HepG2 (cell line): Measurements from ENCODE around the gene ATP8B2. TPM values are rescaled to one million over a fixed set of nuclear protein-coding genes. Genes with fewer than 3 reads are reported as not detected.
"Not testable (repeated sequence)": the region's sequence is repeated elsewhere in the genome, so short reads cannot be mapped to it uniquely, and the experiment has no call there.

Experiments
- ATAC-seq: fragments of 200-7000 bp; cut with Tn5 transposase; 3 replicates; pipeline ENCODE4 v1.9.1; 2020; ENCODE audit warnings: mild to moderate bottlenecking, moderate library complexity
- BruUV-seq: library from RNA; stranded (reverse); fragments of 400-500 nt; replicated peaks from 2 replicates; lab custom pipeline; 2021; lab: Mats Ljungman, UMichigan
- CTCF ChIA-PET: fragments of 300-600 bp; formaldehyde crosslinking; extraction: SDS; loops from one replicate; lab custom pipeline; 2021; ENCODE audit warnings: low total read pairs, inconsistent platforms, low intra/inter-chr PET ratio; lab: Yijun Ruan, JAX
- POLR2A ChIA-PET: fragments of 350-600 bp; sonication (Branson Sonifier 250); formaldehyde crosslinking; loops from one replicate; lab custom pipeline; 2020; ENCODE audit warnings: antibody characterized with exemption, inconsistent platforms; lab: Yijun Ruan, JAX
- DNase-seq: peaks from one replicate; pipeline ENCODE4 v3.0.0-alpha.2; 2015; ENCODE audit warnings: low spot score
- FAIRE-seq: peaks from 3 replicates; lab custom pipeline; 2011; peaks lifted over from hg19 to GRCh38; lab: Jason Lieb, UNC
- H2AFZ ChIP-seq: one replicate; pipeline ENCODE4 v1.6.1; 2011; ENCODE audit warnings: low read length, inconsistent platforms
- H3K27ac ChIP-seq: fragments of 300-600 bp; 3 replicates; pipeline ENCODE4 v1.8.0; 2011; ENCODE audit warnings: mixed run types, mild to moderate bottlenecking, mixed read lengths, low read length, inconsistent platforms; ENCODE audit not compliant: insufficient read depth; ENCODE audit errors: extremely low read length
- H3K27me3 ChIP-seq, 2 experiments: fragments of 200-600 bp in 1 of 2; 2 replicates in 1 of 2; 3 replicates in 1 of 2; pipeline versions ENCODE4 v1.6.0 to v1.8.0; 2011; ENCODE audit warnings: low read length in 2 of 2, mild to moderate bottlenecking in 2 of 2, moderate library complexity in 2 of 2, inconsistent platforms in 1 of 2; ENCODE audit not compliant: insufficient read depth in 2 of 2, control insufficient read depth in 1 of 2
- H3K36me3 ChIP-seq, 2 experiments: fragments of 200-600 bp in 1 of 2; replicated peaks in 1 of 2; 2 replicates in 1 of 2; 3 replicates in 1 of 2; pipeline versions ENCODE4 v1.5.1 to v1.8.0; 2011; ENCODE audit warnings: low read length in 2 of 2, inconsistent platforms in 1 of 2; ENCODE audit not compliant: insufficient read depth in 2 of 2, control insufficient read depth in 1 of 2
- H3K4me1 ChIP-seq: 2 replicates; pipeline ENCODE4 v1.5.1; 2012; ENCODE audit warnings: low read length, inconsistent platforms; ENCODE audit not compliant: insufficient read depth
- H3K4me2 ChIP-seq: 2 replicates; pipeline ENCODE4 v1.6.0; 2011; ENCODE audit warnings: low read depth, low read length, inconsistent platforms
- H3K4me3 ChIP-seq, 3 experiments: fragments of 200-600 bp in 1 of 3; sonication (generic), shearing (Covaris generic) in 1 of 3; replicated peaks in 1 of 3; 2 replicates each; pipeline ENCODE4 v1.5.1; 2011 to 2016; ENCODE audit warnings: low read length in 3 of 3, inconsistent platforms in 2 of 3, low read depth in 2 of 3, mild to moderate bottlenecking in 2 of 3, control low read depth in 1 of 3, mixed read lengths in 1 of 3; ENCODE audit not compliant: insufficient read depth in 1 of 3
- H3K79me2 ChIP-seq: one replicate; pipeline ENCODE4 v1.6.1; 2011; ENCODE audit warnings: low read length, inconsistent platforms; ENCODE audit not compliant: insufficient read depth
- H3K9ac ChIP-seq: 2 replicates; pipeline ENCODE4 v1.6.0; 2011; ENCODE audit warnings: mild to moderate bottlenecking, low read depth, low read length, inconsistent platforms; ENCODE audit not compliant: insufficient read depth
- H3K9me3 ChIP-seq: 2 replicates; pipeline ENCODE4 v1.5.1; 2012; ENCODE audit warnings: mild to moderate bottlenecking, low read length
- H4K20me1 ChIP-seq: 2 replicates; pipeline ENCODE4 v1.6.0; 2011; ENCODE audit warnings: inconsistent platforms, mild to moderate bottlenecking, low read length, moderate library complexity; ENCODE audit not compliant: insufficient read depth
- WGBS: methylation state at CpG from one replicate; pipeline ENCODE4 v1.1.6; 2017; ENCODE audit warnings: low lambda C conversion rate; 5-methylcytosine and 5-hydroxymethylcytosine counted together
- in situ Hi-C: cut with HindIII; loops from 2 replicates; pipeline ENCODE4 v1.10.0; 2017; ENCODE audit warnings: low pct_unique_long_range_greater_than_20kb; ENCODE audit not compliant: extremely low pct_ligation_motif_present
- intact Hi-C: fragments of 100-400 bp; cut with micrococcal nuclease; formaldehyde crosslinking; loops from one replicate; pipeline ENCODE4 v1.10.0; 2022; ENCODE audit not compliant: unreplicated experiment
- polyA plus RNA-seq, 8 experiments: library from polyadenylated mRNA; depleted of rRNA in 3 of 8; stranded (reverse) in 7 of 8; unstranded in 1 of 8; fragments of >200 nt; fragmentation: Illumina TruSeq in 4 of 8; extraction: Trizol in 4 of 8; gene quantifications; 2 replicates each; pipeline versions ENCODE4 v1.2.1 to v1.2.3, GENCODE V29; 2011 to 2016; ENCODE audit warnings: low read depth in 4 of 8, missing spikeins in 1 of 8, mixed read lengths in 1 of 8; ENCODE audit not compliant: insufficient read depth in 1 of 8
- total RNA-seq, 5 experiments: library from RNA; depleted of rRNA; stranded (reverse); fragments of >200 nt; fragmentation: Illumina TruSeq; extraction: Trizol; gene quantifications; 2 replicates each; pipeline ENCODE4 v1.2.3, GENCODE V29; 2016; ENCODE audit warnings: low read depth in 1 of 5
- TF ChIP-seq, protein P1 (sequence below), 2 experiments: fragments of 450-650 bp in 1 of 2; sonication (generic) in 1 of 2; formaldehyde crosslinking in 1 of 2; IDR thresholded peaks; 2 replicates each; pipeline versions ENCODE4 v1.6.1 to v1.8.0; 2016 to 2022; ENCODE audit warnings: antibody characterized with exemption in 1 of 2, mild to moderate bottlenecking in 1 of 2, missing genetic modification reagents in 1 of 2
- TF ChIP-seq, protein P2 (sequence below): sonication (generic); formaldehyde crosslinking; IDR thresholded peaks from 2 replicates; pipeline ENCODE4 v1.8.0; 2022; ENCODE audit warnings: mild to moderate bottlenecking, missing genetic modification reagents, borderline replicate concordance

ATP8B2 gene
- total and polyA plus RNA-seq, 2 of the 13 experiments (the other 11 are each of a cell fraction or from before 2014, with no cell fraction given) = 20.4 to 39.3 TPM

DNA sequence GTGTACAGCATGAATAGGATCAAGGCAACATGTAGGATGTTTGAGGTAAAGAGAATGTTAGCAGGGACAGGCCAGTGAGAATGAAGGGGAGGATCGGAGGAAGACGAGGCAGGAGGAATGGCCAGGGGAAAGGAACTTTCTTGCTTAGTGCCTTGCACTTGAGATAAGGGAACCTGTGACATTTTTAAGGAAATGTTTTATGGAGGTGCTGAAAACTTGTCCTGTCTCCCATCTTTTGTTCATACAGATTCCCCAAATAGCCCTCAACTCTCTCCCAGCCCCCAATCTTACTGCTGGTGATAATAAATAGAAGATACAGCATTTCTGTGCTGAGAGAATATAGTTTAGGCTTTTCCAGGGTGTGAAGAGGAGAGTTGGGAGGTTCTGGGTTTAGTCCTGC, 13.6 kb downstream of the ATP8B2 start (continued):
- TF ChIP-seq, protein P1, sequence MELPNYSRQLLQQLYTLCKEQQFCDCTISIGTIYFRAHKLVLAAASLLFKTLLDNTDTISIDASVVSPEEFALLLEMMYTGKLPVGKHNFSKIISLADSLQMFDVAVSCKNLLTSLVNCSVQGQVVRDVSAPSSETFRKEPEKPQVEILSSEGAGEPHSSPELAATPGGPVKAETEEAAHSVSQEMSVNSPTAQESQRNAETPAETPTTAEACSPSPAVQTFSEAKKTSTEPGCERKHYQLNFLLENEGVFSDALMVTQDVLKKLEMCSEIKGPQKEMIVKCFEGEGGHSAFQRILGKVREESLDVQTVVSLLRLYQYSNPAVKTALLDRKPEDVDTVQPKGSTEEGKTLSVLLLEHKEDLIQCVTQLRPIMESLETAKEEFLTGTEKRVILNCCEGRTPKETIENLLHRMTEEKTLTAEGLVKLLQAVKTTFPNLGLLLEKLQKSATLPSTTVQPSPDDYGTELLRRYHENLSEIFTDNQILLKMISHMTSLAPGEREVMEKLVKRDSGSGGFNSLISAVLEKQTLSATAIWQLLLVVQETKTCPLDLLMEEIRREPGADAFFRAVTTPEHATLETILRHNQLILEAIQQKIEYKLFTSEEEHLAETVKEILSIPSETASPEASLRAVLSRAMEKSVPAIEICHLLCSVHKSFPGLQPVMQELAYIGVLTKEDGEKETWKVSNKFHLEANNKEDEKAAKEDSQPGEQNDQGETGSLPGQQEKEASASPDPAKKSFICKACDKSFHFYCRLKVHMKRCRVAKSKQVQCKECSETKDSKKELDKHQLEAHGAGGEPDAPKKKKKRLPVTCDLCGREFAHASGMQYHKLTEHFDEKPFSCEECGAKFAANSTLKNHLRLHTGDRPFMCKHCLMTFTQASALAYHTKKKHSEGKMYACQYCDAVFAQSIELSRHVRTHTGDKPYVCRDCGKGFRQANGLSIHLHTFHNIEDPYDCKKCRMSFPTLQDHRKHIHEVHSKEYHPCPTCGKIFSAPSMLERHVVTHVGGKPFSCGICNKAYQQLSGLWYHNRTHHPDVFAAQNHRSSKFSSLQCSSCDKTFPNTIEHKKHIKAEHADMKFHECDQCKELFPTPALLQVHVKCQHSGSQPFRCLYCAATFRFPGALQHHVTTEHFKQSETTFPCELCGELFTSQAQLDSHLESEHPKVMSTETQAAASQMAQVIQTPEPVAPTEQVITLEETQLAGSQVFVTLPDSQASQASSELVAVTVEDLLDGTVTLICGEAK (IDR thresholded peaks at IDR 0.05) = no peak
- TF ChIP-seq, protein P1 (CRISPR knock-in tag; IDR thresholded peaks at IDR 0.05) = no peak
- TF ChIP-seq, protein P2, sequence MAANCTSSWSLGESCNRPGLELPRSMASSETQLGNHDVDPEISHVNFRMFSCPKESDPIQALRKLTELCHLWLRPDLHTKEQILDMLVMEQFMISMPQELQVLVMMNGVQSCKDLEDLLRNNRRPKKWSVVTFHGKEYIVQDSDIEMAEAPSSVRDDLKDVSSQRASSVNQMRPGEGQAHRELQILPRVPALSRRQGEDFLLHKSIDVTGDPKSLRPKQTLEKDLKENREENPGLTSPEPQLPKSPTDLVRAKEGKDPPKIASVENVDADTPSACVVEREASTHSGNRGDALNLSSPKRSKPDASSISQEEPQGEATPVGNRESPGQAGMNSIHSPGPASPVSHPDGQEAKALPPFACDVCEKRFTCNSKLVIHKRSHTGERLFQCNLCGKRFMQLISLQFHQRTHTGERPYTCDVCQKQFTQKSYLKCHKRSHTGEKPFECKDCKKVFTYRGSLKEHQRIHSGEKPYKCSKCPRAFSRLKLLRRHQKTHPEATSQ (CRISPR knock-in tag) = no peak

DNA sequence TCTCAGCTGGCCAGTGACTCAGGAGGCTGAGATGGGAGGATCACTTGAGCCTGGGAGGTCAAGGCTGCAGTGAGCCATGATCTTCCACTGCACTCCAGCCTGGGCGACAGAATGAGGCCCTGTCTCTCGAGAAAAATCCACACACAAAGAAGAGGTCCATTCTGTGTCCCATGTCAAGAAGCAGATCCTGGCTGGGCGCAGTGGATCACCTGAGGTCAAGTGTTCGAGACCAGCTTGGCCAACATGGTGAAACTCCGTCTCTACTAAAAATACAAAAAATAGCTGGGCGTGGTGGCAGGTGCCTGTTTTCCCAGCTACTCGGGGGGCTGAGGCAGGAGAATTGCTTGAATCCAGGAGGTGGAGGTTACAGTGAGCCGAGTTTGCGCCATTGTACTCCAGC, 16.0 kb downstream of the ATP8B2 start:
- H3K27ac ChIP-seq, in situ Hi-C loops, H3K79me2 ChIP-seq, DNase-seq, intact Hi-C loops, H4K20me1 ChIP-seq, CTCF ChIA-PET, ATAC-seq, H2AFZ ChIP-seq, H3K9me3 ChIP-seq, POLR2A ChIA-PET, H3K27me3 ChIP-seq, BruUV-seq, H3K9ac ChIP-seq, FAIRE-seq, H3K4me2 ChIP-seq, H3K4me1 ChIP-seq, H3K4me3 ChIP-seq: not testable (repeated sequence)
- 93% methylated on average over 9 of the region's 9 CpGs for WGBS
- peaks cover 28 to 76% of the 10 kb centered on the region in 2 experiments for H3K36me3 ChIP-seq
